Erythroblast (primary cell): ENCODE measurements around the gene ACOX1.

Experiments used
- DNase-seq, 2 experiments: peaks; one replicate each; lab custom pipeline; 2025; lab: John Stamatoyannopoulos, UW
- GATA1 ChIP-seq: IDR thresholded peaks from 2 replicates; pipeline ENCODE4 v1.6.1; 2011; ENCODE audit warnings: low read depth, mild to moderate bottlenecking, control low read depth, low read length, moderate library complexity
- POLR2A ChIP-seq: IDR thresholded peaks from 2 replicates; pipeline ENCODE4 v1.6.1; 2011; ENCODE audit warnings: mild to moderate bottlenecking, low read length

ACOX1 gene

GRCh38 chr17:75978938-75979704, at the start of gene ACOX1, which contains the start of gene TEN1:
Gene ACOX1, minus strand, starts transcription at chr17:75979166. Its CDS starts 93 bp downstream, at chr17:75979073.
Gene TEN1, plus strand, starts transcription at chr17:75979240. Its CDS starts 6,953 bp downstream, at chr17:75986193.
- no peak for TF ChIP-seq GATA1
- TF ChIP-seq POLR2A: peak; percentile 88

GRCh38 chr17:76027159-76027839, 48.3 kb upstream of the ACOX1 start, which contains the start of gene EVPL:
Gene EVPL, minus strand, starts transcription at chr17:76027306. Its CDS starts 108 bp downstream, at chr17:76027198.
- TF ChIP-seq POLR2A (no peak), GATA1 (no peak)
- no peak for DNase-seq

More at GRCh38 chr17:75978938-75979704, at the start of gene ACOX1, which contains the start of gene TEN1:
- peak; percentile 93 to 94 for DNase-seq

GRCh38 chr17:76026714-76027158, 47.8 kb upstream of the ACOX1 start:
- TF ChIP-seq POLR2A (no peak), GATA1 (no peak)
- no peak for DNase-seq

GRCh38 chr17:76025294-76025693, 46.3 kb upstream of the ACOX1 start:
- TF ChIP-seq GATA1: no peak
- no peak for DNase-seq

- TF ChIP-seq POLR2A (no peak), GATA1 (no peak)
- DNase-seq: no peak
These were observed 45.4 kb upstream of the ACOX1 start for GRCh38 chr17:76024353-76024752.

- DNase-seq: no peak
- TF ChIP-seq GATA1 (no peak), POLR2A (no peak)
These were observed 44.9 kb upstream of the ACOX1 start for GRCh38 chr17:76023900-76024237.

- TF ChIP-seq GATA1 (no peak), POLR2A (no peak)
These were observed 44.3 kb upstream of the ACOX1 start for GRCh38 chr17:76022973-76023899.

GRCh38 chr17:76022285-76022684, 43.3 kb upstream of the ACOX1 start:
- no peak for DNase-seq
- TF ChIP-seq POLR2A: no peak

More at GRCh38 chr17:76022973-76023899, 44.3 kb upstream of the ACOX1 start:
- DNase-seq: no peak

- TF ChIP-seq POLR2A (no peak), GATA1 (no peak)
- DNase-seq: no peak
These were observed 41.0 kb upstream of the ACOX1 start for GRCh38 chr17:76019833-76020467.

GRCh38 chr17:76018801-76019200, 39.8 kb upstream of the ACOX1 start:
- TF ChIP-seq POLR2A (no peak), GATA1 (no peak)
- no peak for DNase-seq

- TF ChIP-seq POLR2A (no peak), GATA1 (no peak)
- DNase-seq: no peak
These were observed 39.3 kb upstream of the ACOX1 start for GRCh38 chr17:76018340-76018680.

GRCh38 chr17:76017481-76018339, 38.7 kb upstream of the ACOX1 start:
- no peak for TF ChIP-seq GATA1
- no peak for TF ChIP-seq POLR2A
- DNase-seq: no peak
